Aorta (tissue), 4 donors: ENCODE results near the gene FOXI2. TPM values are rescaled to one million over a fixed set of nuclear protein-coding genes. Genes with fewer than 3 reads are reported as not detected.

ENCODE experiments used
- polyA plus RNA-seq, 2 donors: library from polyadenylated mRNA; stranded (reverse); fragments of 200-250 nt; gene quantifications; one replicate each; pipeline ENCODE4 v1.2.3, GENCODE V29; 2013
- total RNA-seq, 2 donors: library from RNA; stranded (reverse); fragmentation: NEBNext Ultra II Directional; extraction: Animal tissue kit (Norgen Biotek cat#: 25700); gene quantifications; one replicate each; pipeline ENCODE4 v1.2.1, GENCODE V29; 2021
- donor health status: healthy with polysubstance abuse.
- donor health status: Bipolar disorder and iron deficiency.
- donor health status: DM: no; HTN: no; CAD: no.
- donor health status: DM: yes; HTN: yes; CAD: no.

The FOXI2 gene
- total and polyA plus RNA-seq, 4 donors, result 0.23 to 0.48 TPM; not detected in 2

Other genes starting within 250 kb of the FOXI2 start
- not detected for gene NPS, start 187.9 kb upstream of the FOXI2 start, total RNA-seq
- not detected for gene NPS, start 187.9 kb upstream of the FOXI2 start, polyA plus RNA-seq
- gene CLRN3, start 155.8 kb downstream of the FOXI2 start, total RNA-seq, result not detected
- 1 to 10 TPM in 1 of 2 donors, not detected in 1; 6.3 TPM for gene CLRN3, start 155.8 kb downstream of the FOXI2 start, polyA plus RNA-seq
- gene PTPRE, start 169.9 kb downstream of the FOXI2 start, total RNA-seq, result 10 to 100 TPM; 41.3 to 46.0 TPM
- 1 to 10 TPM; 4.9 to 5.6 TPM for gene PTPRE, start 169.9 kb downstream of the FOXI2 start, polyA plus RNA-seq